GM21447 (cell line): ENCODE data around the gene ANKRD10.

Source experiments
- ATAC-seq: cut with Tn5 transposase; IDR thresholded peaks from one replicate; pipeline ENCODE4 v1.9.1; 2021; ENCODE audit not compliant: unreplicated experiment

The ANKRD10 gene

DNA sequence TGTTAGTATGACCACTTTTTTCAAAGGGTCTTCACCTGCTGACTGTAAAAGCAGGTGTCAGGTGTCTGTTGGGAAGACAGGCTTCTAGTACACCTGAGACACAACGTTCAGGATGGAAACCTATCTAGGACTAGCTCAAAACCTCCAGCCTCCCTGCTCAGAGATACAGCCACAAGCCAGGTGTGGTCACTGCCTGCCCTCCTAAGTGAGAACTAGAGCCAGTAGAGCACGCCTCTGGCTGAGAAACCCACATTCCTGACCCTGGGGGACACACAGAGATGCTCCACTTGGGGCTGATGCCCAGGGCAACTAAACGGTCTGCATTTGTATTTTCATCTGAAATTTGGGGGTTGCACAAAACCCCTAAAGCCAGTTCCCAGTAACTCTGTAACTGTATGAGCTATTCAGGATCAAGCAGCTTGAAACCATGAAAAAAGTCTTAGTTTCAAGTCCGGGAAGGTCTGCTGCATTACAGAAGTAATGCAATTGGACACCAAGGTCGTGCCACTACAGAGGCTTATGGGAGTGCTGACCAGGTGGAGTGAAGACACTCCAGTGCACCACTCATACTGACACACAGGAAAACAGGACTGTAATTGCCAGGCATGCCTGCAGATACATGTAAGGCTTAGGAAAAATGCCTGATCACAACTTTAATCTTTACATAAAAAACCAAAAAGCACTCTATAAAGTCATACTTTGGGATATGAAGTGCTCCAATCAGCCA is 27.8 kb downstream of the ANKRD10 start:
- ATAC-seq, result no peak

DNA sequence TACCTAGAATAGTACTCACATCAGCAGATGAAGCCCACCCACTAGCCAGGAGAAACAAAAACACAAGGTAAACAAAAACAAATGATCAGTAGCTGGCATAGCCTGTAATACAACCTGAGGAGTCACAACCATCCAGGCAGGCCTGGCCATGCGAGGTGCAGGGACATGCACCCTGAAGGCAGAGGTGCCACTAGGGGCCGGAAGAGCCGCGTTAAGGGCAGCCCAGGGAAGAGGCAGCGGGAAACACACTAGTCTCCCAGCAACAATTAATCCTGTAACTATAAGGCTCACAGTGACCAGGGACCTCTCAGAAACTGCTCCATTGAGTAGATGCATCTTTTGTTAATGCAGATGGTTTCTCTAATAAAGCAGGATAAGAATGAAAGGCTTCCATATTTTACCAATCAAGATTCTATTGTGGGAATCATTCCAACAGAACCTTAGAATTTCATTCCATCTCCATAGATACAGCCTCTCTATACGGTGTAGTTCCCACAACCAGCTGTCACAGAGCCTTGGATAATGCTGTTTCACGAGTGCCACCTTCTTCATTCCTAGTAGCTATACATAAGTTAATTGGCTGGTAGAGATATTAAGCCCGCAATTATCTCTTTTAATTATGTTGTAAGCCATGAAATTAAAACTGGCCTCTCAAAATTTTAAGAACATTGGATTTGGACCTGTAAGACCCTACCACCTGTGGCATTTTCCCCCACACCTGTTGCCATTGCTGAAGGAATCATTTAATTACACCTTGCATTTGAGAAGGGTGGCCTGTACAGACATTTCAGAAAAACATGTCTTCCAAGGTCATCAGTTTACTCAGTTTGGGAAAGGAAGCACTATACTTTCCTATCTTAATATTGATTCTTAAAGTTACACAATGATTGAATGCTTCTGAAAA is 28.7 kb downstream of the ANKRD10 start:
- ATAC-seq, result no peak

DNA sequence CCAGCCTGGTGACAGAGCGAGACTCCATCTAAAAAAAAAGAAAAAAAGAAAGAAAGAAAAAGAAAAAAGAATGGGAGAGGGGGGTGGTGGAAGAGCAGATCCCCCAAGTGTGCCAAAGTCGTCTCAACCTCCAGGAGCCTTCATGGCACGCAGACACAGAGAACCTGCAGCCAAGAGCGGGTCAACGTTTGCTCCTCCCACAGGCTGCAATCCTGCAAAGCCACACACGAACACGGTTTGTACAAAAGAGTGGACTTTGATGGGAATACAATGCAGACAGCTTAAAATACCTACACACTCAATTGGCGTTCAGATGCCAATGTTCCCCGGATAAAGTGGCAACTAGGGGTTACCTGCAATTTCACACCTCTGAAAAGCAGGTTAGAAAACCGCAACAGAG is 29.4 kb downstream of the ANKRD10 start:
- no peak for ATAC-seq

DNA sequence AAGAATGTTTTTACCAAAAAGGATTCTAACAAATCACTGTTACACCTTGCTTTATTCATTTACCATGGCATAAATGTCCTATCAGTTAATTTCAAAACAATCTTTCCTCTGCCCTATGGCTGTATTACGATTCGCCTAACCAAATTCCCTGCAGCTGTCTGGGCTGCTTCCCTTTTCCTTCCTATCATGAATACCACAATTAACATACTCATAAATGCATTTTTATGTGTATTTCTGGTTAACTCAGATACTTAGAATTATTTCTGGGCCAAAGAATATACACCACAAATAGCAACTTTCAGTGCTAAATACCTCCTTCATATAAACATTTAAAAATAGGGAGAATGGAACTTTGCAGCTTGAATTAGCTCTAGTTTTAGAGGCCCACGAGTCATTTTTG is 30.4 kb downstream of the ANKRD10 start:
- no peak for ATAC-seq

DNA sequence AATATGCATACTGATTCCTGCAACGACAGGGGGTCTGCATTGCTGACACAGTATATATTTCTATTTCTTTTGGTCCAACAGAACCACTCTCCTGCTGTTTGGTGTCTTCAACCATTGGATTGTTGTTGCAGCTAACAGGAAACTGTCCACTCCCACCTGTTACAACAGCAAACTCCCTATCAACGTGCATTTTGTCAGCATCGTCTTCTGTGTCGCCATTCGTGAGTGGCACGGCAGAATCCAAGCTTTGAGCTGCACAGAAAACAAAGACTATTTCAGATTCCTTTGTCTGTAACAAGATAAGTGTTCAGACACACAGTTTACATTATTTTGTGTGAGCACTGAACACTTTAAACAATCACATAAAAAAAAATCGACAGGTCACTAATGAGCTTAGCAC is 31.3 kb downstream of the ANKRD10 start:
- ATAC-seq, result no peak

DNA sequence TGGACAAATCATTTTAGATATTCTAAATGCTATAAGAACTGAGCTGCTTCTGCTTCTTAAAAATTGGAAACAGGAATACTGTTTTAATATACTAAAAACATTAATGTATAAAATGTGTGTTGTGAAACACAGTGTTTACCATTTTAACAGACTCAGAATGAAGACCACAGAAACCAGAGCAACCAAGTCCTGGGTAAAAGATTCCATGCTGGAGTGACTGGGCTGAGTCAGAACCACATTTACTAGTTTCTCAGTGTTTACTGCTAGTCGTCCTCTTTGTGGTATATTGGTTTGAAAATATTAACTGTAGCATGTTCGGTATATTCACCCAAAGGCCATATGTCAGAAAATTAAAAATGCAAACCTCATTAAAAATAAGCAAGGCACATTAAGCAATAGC is 31.9 kb downstream of the ANKRD10 start:
- no peak for ATAC-seq

DNA sequence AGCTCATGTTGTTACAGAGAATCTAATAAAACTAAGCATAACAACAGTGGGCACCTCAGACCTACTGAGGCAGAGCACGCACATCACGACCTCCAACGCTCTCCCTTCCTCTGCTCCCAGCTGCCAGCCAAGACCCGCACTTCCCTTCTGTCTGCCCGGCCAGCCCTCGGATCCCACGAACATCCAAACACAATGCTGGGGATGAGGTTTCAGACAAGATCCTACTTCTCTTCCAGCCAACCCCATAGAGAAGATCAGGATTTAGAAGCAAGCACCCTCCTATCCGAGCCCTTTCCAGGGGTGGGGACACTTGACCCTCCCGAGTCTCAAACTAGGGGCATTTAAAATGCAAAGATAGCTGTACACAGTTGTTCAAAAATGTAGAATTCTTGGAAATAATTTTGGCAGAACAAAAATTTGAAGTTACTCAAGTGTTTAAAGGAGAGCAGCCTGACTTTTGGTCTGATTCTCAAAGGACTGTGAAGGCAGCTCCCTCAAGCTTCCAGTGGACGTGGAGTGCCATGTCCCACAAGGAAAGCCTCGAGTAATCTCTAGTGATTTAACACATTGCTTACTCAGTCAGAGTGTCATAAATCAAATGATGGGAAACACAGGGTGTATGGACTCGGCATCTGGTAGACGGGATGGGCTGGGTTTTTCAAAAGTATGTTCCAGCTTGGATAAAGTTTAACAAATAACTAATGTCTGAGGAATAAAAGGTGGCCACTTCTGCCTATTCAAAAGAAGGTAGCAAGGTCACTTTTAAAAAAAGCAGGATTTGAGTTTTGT is 32.8 kb downstream of the ANKRD10 start:
- ATAC-seq, result no peak

DNA sequence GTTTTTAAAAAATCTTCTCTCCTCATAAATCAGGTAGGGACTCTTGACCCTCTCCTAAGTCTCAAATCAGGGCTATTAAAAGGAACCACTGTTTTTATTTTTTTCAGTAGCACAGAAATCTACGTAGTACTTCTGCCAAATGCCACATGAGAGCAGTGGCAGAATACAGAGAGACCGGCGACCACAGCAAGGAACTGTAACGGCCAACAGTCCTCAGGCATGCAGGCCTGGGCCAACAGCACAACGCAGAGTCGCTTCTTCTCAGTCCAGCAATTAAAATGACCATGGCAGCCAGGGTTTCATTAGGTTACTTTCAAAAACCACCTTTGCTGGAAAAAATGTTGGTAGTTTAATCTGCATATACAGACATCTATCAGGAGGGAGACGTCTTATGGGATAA is 34.2 kb downstream of the ANKRD10 start:
- ATAC-seq, result no peak

DNA sequence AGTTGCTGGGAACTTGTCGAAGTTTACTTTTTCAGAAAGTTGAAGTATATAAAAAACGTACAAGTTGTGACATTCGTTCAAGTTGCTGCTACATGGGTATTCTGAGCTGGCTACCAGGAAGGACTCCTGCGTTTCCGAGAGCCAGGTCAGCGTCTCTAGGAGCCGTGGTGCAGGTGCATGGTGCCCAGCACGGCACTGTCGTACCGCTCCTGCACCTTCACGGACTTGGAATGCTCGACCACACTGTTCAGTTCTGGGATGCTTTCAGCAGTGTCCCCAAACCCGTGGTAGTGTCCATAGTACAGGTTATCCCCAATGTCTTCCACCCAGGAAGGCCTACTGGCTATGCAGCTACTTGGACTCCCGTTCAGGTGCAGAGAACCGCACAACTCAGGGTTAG is 35.4 kb downstream of the ANKRD10 start:
- ATAC-seq, result no peak

DNA sequence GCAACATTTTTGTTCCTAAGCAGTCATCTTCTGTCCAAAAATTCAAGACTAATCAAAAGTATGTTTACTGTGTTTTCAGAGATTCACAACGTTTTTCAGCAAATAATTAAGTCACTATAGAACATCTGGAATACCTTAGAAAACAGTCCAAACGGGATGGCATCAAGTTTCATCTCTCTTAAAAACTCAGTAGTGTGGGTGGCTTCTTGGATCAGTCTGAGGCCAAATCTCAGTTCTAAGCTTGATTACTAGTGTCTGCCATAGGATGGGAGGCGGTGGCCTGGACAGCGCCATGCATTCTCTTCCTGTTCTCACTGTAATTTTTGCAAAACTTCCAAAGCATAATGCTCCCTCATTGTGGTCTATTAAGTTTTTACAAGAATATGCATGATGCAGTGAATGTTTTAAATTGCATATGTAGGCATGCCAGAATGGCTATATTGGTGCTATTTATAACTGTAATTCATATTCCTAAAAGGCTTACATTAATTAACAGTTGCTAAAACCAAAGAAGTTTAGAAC is 37.1 kb downstream of the ANKRD10 start:
- ATAC-seq, result no peak

DNA sequence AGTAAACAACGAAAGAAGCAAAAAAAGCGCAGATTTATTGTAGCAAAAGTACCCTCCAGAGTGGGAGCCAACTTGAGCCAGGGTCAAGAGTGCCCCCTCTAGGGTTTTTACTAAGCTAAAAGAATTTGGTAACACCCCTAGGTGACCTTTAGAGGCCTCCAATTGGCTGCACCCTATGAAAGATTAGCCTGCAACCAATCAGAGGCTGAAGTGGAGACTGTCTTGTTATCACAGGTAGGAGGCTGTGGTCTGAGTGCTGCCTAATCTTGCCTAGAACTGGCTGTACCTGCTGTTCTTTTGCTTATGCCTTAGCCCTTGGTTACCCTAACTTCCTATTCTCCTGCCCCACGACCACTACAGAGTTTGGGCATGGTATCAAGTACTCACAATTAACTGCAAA is 38.3 kb downstream of the ANKRD10 start:
- no peak for ATAC-seq

DNA sequence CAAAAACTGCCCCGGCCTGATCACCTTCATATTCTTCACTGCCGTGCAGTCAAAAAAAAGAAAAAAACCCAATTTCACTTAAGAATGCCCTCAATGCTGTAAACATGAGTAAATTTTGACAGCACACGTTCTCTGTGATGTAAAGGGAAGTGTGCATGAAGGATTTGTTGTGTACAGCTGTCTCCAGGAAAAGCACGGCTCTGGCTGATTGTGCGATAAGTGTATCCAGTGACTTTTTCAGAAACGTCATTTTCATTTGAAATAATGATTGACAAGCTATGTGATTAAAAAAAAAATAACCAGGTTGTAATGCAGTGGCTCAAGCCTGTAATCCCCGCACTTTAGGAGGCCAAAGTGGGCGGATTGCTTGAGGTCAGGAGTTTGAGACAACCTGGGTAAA is 39.6 kb downstream of the ANKRD10 start:
- ATAC-seq, result no peak

DNA sequence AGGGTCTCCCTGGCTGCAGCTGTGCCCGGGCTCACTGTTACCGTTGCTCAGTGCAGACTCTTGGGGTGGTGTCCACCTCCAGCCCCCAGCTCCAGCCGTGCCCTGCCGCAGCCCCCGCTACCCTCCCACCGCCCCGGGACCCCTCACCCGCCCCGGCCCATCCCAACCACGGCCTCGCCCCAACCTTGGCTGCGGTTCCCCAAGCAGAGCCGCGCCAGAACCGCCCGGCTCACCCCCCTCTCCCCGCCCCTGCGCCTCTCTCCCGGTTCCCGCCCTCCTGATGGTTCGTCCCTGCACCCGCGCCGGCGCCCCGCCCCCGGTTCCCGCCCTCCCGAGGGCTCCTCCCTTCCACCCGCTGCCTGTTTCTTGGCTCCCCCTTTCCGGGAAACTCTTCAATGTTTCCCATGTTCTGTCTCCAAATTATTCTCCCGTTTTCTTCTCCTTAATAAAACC is 40.3 kb downstream of the ANKRD10 start:
- ATAC-seq, result no peak

DNA sequence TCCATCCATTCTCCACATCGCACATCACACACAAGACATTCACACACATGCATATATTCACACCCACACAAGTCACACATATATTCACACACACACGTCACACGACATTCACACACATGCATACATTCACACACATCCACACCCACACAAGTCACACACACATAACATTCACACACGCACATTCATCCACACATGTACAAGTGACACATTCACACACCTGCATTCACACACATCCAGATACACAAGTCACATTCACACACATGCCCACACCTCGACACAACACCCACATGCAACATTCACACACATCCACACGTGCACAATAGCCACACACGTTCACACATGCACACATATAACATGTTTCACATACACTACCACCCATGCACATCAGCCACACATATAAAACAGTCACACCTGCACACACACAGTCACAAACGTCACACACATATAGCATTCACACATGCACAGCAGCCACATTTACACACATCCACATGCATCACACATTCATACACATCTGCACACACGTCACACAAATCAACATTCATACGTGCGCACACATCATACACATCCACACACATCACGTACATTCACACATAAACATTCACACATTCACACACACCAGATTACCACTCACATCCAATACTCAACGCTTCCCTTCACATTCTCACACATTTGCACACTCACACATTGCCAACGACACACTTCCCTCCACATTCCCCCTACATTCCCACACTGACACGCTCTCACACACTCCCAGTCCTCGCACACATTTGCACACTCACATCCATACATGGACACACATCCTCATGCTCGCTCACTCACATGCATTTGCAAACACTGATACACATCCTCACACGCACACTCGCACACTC is 41.0 kb downstream of the ANKRD10 start:
- no peak for ATAC-seq

DNA sequence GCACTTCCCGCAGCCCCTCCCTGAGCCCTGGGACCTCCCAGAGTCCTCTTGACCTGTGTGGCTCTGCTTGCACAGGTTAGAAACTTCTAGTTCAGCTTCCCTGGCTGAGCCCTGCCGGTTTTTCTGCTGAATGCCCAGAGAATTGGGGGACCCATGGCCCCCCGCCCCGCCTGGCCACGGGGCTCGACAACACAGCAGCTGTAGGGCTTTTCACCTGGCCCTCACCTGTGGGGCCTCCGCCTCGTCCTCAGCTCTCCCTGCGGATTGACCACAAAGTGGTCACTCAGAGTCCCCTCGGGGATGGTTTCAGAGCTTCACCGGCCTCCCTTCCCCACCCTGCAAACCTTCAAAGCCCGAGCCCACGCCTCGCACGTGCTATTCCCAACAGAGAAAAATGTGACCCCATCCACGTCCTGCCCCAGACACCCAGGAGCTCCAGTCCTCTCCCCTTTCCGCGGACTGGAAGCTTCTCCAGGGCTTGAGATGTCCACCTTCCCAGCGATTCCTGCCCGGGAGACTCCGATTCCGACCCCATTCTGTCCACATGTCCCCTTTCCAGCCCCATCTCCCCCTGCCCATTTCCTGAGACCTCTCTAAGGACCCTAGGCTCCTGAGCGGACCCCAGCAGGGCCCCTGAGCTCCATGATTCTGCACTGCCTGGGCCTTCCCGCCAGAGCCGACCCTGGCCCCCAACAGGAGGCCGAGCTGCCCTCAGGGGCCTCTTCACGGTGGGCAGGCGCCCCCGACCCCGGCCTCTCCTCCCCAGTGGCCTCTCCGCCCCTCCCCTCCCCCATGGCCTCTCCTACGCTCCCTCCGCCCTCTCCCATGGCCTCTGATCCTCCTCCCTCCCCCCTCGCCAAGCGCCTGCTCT is 41.9 kb downstream of the ANKRD10 start:
- ATAC-seq, result no peak

DNA sequence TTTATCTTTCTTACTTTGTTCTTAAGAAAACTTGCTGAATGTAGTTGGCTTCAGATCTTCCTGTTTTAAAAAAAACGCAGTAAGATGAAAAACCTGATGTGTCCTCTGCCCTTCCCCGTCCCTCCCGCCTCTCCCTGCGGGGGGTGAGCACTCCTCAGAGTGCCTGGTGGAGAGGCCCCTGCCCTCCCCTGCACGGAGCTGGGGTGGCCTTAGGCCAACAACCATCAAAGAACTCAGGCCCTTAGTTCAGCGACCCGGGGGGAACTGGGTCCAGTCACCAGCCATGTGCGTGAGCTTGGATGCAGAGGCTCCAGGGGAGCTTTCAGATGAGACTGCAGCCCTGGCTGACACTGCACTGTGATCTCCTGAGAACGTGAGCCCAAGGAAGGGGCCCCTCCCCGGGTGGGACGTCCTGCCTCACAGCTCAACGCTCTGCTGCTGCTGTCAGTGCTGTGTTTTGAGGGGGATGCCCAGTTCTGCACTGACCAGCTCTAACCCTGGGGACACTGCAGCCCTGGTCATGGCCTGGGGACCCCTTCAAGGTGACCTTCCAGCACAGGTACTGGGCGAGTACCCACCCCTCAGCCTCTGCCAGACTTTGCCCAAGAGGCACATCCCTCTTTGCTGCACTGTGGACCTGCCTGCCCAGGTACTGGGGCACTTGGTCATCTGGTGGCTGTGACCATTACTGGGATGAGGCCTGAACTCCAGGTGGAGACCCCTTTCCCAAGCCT is 42.7 kb downstream of the ANKRD10 start:
- no peak for ATAC-seq

DNA sequence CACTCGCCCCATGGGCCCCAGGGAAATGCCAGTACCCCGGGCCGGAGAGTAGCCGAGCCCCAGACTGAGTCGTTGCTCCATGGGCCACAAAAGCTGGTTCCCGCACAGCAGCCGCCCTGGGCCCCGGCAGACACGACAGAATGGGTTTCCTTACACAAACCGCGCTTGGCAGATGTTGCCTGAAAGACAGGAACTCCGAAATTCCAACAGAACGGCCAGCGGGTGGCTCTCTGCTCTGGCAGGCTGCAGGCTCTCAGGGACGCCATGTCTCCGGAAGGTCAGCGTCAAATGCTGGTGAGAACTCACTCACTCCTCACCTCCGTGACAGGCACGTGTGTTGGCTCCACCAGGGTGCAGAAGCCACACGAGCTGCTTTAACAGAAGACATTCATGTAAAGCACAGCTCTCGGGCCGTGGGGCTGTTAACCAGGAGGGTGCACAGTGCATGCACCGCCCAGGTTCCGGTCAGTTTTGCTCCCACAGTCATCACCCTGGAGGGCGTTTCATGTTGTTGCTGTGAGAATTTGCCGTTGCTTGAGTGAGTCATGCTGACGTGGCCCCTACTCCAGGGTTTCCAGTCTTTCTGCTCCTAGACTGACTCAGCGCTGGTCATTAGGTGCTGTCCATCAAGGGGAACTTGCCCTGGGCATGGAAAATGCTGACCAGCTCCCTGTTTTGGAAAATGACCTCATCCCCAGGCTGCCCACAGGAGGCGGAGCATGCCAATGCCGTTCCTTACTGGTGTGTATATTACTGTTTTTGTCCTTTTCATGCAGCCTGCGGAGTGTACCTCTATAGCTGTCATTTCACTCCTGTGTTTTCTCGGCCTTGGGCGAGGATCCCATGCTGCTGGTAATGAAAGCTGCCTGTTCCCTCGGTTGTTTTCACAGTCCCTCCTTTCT is 44.8 kb downstream of the ANKRD10 start:
- no peak for ATAC-seq
